Head of caudate nucleus (tissue), 42 donors: ENCODE measurements around the gene FDPS.
"Not testable (repeated sequence)": the region's sequence is repeated elsewhere in the genome, so short reads cannot be mapped to it uniquely, and the experiment has no call there.

ENCODE experiments used
- DNase-seq, 42 donors: peaks; one replicate each; pipeline versions ENCODE4 v3.0.0 to v3.0.0-alpha.2; 2020 to 2021; ENCODE audit warnings: mixed read lengths in 7 of 42
- intact Hi-C: fragments of 100-400 bp; cut with DNase I; formaldehyde crosslinking; loops from one replicate; pipeline ENCODE4 v1.15.0; 2022

The FDPS gene

GRCh38 chr1:155282488-155283091, 26.1 kb upstream of the FDPS start:
- DNase-seq, result no peak
- intact Hi-C loops, result no loop called here

- intact Hi-C loops, result no loop called here
- DNase-seq, result no peak
Measured at GRCh38 chr1:155284476-155284875, 24.2 kb upstream of the FDPS start.

GRCh38 chr1:155285063-155285462, 23.6 kb upstream of the FDPS start:
- no peak for DNase-seq
- intact Hi-C loops, result no loop called here

GRCh38 chr1:155285631-155286044, 23.0 kb upstream of the FDPS start:
- intact Hi-C loops, result no loop called here
- DNase-seq, result no peak

GRCh38 chr1:155286544-155286943, 22.1 kb upstream of the FDPS start:
- DNase-seq, result no peak
- intact Hi-C loops, result no loop called here

- no peak for DNase-seq
- intact Hi-C loops, result no loop called here
Measured at GRCh38 chr1:155287987-155288543, 20.6 kb upstream of the FDPS start.

- intact Hi-C loops, DNase-seq: not testable (repeated sequence)
Measured at GRCh38 chr1:155291006-155291405, 17.7 kb upstream of the FDPS start.

GRCh38 chr1:155293086-155293749, 15.4 kb upstream of the FDPS start:
- intact Hi-C loops, result no loop called here
- DNase-seq, result no peak

DNA sequence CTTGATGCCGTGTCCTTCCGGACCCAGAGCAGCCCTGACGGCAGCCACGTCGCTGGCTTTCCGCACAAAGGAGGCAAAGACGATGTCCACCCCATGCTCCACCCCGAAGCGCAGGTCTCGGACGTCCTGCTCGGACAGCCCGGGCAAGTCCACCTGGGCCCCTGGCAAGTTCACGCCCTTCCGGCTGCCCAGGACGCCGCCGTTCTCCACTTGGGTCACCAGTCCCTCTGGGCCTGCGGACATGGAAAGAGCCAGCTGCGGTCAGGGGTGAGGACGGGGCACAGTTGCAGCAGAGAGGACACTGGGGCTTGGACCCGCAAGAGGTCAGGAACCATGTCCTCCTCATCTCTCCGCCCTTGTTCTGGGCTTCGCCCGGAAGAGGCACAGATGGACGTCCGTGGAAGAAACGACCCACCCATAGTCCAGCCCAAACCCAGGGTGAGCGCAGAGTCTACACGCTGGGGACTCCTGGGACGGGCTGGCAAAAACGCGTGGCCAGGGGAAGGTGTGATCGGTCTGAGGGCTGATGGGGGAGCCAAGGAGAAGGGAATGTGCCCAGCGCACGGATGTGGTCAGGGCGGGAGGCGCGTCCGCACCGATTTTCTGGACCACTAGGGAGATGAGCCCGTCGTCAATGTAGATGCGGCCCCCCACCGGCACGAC, 14.0 kb upstream of the FDPS start:
- no peak for DNase-seq
- intact Hi-C loops, result no loop called here

DNA sequence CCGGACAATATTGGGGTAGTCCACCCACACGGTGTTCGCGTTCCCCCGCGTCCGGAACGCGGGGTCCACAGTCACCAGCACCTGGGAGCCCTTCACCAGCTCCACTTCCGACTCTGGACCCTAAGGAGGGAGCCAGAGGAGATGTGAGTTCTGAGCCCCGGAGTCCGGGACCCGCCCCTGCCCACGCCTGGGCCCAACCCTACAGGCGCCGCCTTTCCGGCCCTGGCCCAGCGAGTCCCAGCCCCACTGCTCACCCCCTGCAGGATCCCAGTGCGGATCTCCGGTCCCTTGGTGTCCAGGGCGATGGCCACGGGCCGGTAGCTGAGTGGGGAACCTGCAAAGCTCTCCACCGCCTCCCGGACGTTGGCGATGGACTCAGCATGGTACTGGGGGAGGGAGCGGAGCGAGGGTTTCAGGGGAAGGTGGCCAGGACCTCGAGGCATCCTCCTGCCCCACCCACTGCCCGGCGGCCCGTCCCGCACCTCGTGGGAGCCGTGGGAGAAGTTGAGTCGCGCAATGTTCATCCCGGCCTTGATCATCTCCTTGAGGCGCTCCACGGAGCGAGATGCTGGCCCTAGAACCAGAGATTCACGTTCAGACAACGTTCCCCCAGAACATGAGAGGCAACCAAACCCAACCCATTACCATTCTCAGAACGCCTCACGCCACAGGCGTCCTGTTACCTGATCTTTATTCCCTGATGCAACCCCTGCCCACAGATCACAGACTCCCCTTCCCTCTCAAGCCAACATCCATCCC, 13.3 kb upstream of the FDPS start:
- intact Hi-C loops, result no loop called here
- no peak for DNase-seq

DNA sequence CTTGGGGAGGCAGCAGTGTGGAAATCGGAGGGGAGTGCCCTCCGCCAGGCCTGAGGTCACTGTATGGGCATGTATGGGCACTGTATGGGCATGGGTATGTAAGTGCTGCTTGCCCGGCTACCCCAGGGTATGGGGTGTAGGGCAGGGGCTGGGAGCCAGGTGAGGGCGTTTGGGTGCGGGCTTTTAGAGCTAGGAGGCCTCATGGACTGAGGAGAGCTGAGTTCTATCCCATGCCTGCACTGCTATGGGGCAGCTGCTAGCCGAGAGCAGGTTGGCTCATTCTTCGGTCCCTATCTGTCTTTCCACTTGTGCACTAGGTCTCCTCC, 12.8 kb upstream of the FDPS start:
- intact Hi-C loops, result no loop called here

GRCh38 chr1:155296661-155297060, 12.0 kb upstream of the FDPS start:
- intact Hi-C loops, result no loop called here
- DNase-seq, result no peak

More for the DNA sequence above, 12.8 kb upstream of the FDPS start:
- DNase-seq, result no peak

DNA sequence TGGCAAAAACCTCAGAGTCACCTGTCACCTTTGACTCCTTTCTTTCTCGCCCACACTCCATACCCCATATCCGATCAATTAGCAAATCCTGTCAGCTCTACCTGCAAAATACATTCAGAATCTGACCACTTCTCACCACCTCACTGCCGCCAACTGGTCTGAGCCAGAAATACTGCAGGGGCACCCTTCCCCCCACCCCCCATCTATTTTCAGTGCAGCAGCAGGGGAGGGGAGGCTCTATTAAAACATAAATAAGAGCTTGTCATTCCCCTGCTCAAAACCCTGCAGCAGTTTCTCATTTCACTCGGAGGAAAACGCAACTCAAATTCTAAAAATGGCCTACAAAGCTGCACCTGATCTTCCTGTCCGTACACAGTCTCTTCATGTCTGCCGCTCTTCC, 11.3 kb upstream of the FDPS start:
- DNase-seq, result no peak
- intact Hi-C loops, result no loop called here

DNA sequence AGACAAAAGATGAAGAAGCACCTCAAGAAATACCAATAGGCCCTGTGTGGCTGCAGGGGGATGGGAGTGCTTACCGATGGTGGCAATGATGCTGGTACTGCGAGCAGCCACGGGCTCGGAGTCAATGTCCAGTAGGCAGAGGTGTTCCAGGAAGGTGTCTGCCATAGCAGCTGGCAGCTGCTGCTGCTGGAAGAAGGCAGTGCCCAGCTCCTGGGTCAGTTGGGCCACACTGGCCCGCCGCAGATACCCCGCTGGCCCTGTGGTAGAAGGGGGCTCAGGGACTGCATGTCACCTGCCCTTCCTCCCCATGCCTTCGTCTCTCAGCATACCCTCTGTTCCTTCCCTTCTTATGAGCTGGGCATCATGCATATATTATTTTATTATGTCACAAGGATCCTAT, 8.6 kb upstream of the FDPS start:
- intact Hi-C loops, result no loop called here
- DNase-seq, result no peak

DNA sequence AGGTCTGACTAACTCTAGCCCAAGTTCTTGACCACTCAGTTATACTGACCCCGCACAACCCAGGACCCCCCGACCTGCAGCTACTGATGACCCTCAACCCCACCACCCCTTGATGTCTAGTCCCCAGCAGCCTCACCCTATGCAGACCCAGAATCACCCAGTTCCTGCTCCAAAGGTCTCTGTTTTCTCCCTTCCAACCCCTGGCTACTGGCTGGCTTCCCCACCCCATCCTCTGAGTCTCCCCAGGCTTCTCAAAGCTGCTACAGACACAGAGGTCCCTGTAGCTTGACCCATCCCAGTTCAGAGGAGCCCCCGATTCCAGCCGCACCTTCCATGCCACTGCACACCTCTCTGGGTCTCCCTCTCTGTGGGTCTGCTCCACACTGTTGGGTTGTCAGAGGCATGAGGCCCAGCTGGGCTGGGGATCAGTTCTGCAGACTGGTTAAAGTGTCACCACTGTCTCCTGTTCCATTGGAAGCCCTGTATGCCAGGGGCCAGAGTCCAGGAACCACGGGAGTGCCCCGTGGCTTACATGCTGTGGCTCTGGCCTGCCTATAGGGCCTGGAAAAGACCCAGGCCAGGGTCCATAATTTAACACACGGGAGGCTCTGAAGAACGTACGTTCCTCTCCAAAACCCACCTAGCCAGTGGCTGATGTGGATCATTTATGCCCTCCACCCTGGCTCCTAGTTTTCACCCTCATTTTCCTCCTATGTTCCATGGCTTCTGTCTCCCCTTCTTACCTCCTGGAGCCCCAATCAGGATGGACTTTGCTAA, 7.9 kb upstream of the FDPS start:
- intact Hi-C loops, result no loop called here

GRCh38 chr1:155301342-155301841, 7.3 kb upstream of the FDPS start, which contains the start of gene PKLR:
TSS of gene PKLR (minus strand) at chr1:155301438. CDS start at chr1:155301395, 43 bp downstream.
- DNase-seq, result no peak
- intact Hi-C loops, result no loop called here

More for the DNA sequence above, 7.9 kb upstream of the FDPS start:
- no peak for DNase-seq

GRCh38 chr1:155304558-155305063, 4.1 kb upstream of the FDPS start:
- intact Hi-C loops, result no loop called here
- DNase-seq, result no peak

DNA sequence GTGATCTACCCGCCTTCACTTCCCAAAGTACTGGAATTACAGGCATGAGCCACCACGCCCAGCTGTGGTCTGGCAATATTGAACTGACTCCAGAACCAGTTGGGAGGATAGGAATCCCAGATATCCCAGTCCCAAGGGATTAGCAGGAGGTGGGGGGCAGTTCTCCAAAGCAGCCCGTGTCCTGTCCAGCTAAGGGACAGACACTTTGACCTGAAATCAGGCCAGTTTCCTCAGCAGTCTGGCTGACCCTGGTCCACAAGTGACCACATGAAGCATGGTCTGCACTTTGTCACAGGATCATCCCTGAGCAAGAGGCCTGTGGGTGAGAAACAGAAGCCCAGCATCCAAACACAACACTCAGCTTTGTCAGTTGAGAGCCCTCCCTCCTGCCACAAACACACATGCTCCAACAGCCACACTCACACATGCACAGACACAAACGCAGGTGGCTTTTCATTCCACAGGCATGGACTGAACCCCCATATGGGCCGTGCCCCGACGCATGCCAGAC, 2.7 kb upstream of the FDPS start:
- intact Hi-C loops, result no loop called here
- no peak for DNase-seq
